GM12878 (cell line): Measurements from ENCODE around the gene VCPKMT. TPM values are rescaled to one million over a fixed set of nuclear protein-coding genes. Genes with fewer than 3 reads are reported as not detected.

Source experiments
- ATAC-seq: fragments of 200-7000 bp; cut with Tn5 transposase; 3 replicates; pipeline ENCODE4 v1.9.1; 2020; ENCODE audit warnings: mild to moderate bottlenecking, moderate library complexity
- BruUV-seq: library from RNA; stranded (reverse); fragments of 400-500 nt; replicated peaks from 2 replicates; lab custom pipeline; 2021; lab: Mats Ljungman, UMichigan
- CTCF ChIA-PET: fragments of 300-600 bp; sonication (Branson Sonifier 250); formaldehyde crosslinking; extraction: SDS; loops from one replicate; lab custom pipeline; 2021; ENCODE audit warnings: inconsistent platforms; lab: Yijun Ruan, JAX
- POLR2A ChIA-PET: fragments of 350-600 bp; formaldehyde crosslinking; extraction: SDS; loops from one replicate; lab custom pipeline; 2021; ENCODE audit warnings: inconsistent platforms; lab: Charles Lee
- RAD21 ChIA-PET: fragments of 300-600 bp; sonication (Branson Sonifier 250); formaldehyde crosslinking; loops from one replicate; lab custom pipeline; 2023; ENCODE audit warnings: antibody characterized with exemption; ENCODE audit not compliant: unreplicated experiment; lab: Charles Lee
- SMC1A ChIA-PET: fragments of 300-600 bp; sonication (Branson Sonifier 250); formaldehyde crosslinking; loops from one replicate; lab custom pipeline; 2023; ENCODE audit not compliant: unreplicated experiment, uncharacterized antibody; lab: Charles Lee
- DNase-seq: peaks from one replicate; pipeline ENCODE4 v3.0.0-alpha.2; 2011; ENCODE audit warnings: low read depth, low spot score
- FAIRE-seq: peaks from 3 replicates; lab custom pipeline; 2011; peaks lifted over from hg19 to GRCh38; lab: Jason Lieb, UNC
- H2AFZ ChIP-seq: 2 replicates; pipeline ENCODE4 v1.6.0; 2011; ENCODE audit warnings: low read depth, low read length, control low read depth; ENCODE audit not compliant: control insufficient read depth
- H3K27ac ChIP-seq: 2 replicates; pipeline ENCODE4 v1.5.1; 2011; ENCODE audit warnings: control low read depth; ENCODE audit not compliant: control insufficient read depth, insufficient read depth
- H3K27me3 ChIP-seq, 2 experiments: replicated peaks in 1 of 2; 2 replicates each; pipeline versions ENCODE4 v1.6.0 to v1.6.1; 2011; ENCODE audit warnings: low read length in 1 of 2; ENCODE audit not compliant: control insufficient read depth in 2 of 2, insufficient read depth in 2 of 2
- H3K36me3 ChIP-seq, 2 experiments: 2 replicates each; pipeline ENCODE4 v1.5.1; 2011; ENCODE audit warnings: low read length in 1 of 2; ENCODE audit not compliant: control insufficient read depth in 2 of 2, insufficient read depth in 2 of 2
- H3K4me1 ChIP-seq: 2 replicates; pipeline ENCODE4 v1.6.1; 2011; ENCODE audit warnings: mild to moderate bottlenecking, low read length, moderate library complexity, mixed read lengths; ENCODE audit not compliant: control insufficient read depth, insufficient read depth
- H3K4me2 ChIP-seq: 2 replicates; pipeline ENCODE4 v1.6.0; 2011; ENCODE audit warnings: control low read depth; ENCODE audit not compliant: control insufficient read depth, insufficient read depth
- H3K4me3 ChIP-seq: fragments of 200-600 bp; sonication (generic); 2 replicates; pipeline ENCODE4 v1.5.1; 2016
- H3K79me2 ChIP-seq: 2 replicates; pipeline ENCODE4 v1.6.0; 2011; ENCODE audit warnings: low read length; ENCODE audit not compliant: control insufficient read depth, insufficient read depth
- H3K9ac ChIP-seq: 2 replicates; pipeline ENCODE4 v1.8.0; 2011; ENCODE audit warnings: low read length, control low read depth, mixed read lengths; ENCODE audit not compliant: control insufficient read depth, insufficient read depth
- H3K9me3 ChIP-seq: replicated peaks from 3 replicates; pipeline ENCODE4 v1.5.1; 2011; ENCODE audit warnings: mild to moderate bottlenecking, low read length; ENCODE audit not compliant: control insufficient read depth, insufficient read depth
- H4K20me1 ChIP-seq: 2 replicates; pipeline ENCODE4 v1.6.0; 2011; ENCODE audit not compliant: control insufficient read depth, insufficient read depth
- TAF1 ChIP-seq: IDR thresholded peaks from 2 replicates; pipeline ENCODE4 v1.6.1; 2011; ENCODE audit warnings: mild to moderate bottlenecking, low read depth, low read length, borderline replicate concordance
- ZNF622 ChIP-seq: fragments of 450-650 bp; IDR thresholded peaks from 2 replicates; pipeline ENCODE4 v1.6.1; 2017; ENCODE audit warnings: mild to moderate bottlenecking, inconsistent platforms
- WGBS: methylation state at CpG from one replicate; pipeline ENCODE4 v1.1.6; 2016; ENCODE audit warnings: low lambda C conversion rate; ENCODE audit not compliant: insufficient replicate concordance, insufficient coverage; ENCODE audit errors: missing lambda C conversion rate; 5-methylcytosine and 5-hydroxymethylcytosine counted together
- in situ Hi-C: fragments of 300-500 bp; cut with MboI; formaldehyde crosslinking; loops from 9 replicates; pipeline ENCODE4 v1.14.3; 2018; ENCODE audit warnings: mixed read lengths
- intact Hi-C: fragments of 100-400 bp; cut with micrococcal nuclease; formaldehyde crosslinking; loops from one replicate; pipeline ENCODE4 v1.14.2; 2022; ENCODE audit not compliant: unreplicated experiment
- polyA plus RNA-seq, 11 experiments: library from polyadenylated mRNA; depleted of rRNA in 4 of 11; unstranded in 6 of 11; stranded (reverse) in 5 of 11; fragments of >200 nt; fragmentation: Nextera tagmentation in 4 of 11; fragmentation: Illumina TruSeq in 1 of 11; extraction: Ambion mirVana in 4 of 11; extraction: Trizol in 1 of 11; gene quantifications; 1 replicate in 1 of 11; 2 replicates in 10 of 11; pipeline versions ENCODE4 v1.2.1 to v1.2.3, GENCODE V29; 2011 to 2016; ENCODE audit warnings: inconsistent platforms in 2 of 11, missing spikeins in 2 of 11, low read depth in 1 of 11
- total RNA-seq, 4 experiments: library from RNA; depleted of rRNA in 3 of 4; stranded (reverse); fragments of >200 nt in 3 of 4; fragmentation: Illumina TruSeq in 1 of 4; extraction: Trizol in 1 of 4; gene quantifications; 2 replicates each; pipeline versions ENCODE4 v1.2.1 to v1.2.3, GENCODE V29; 2013 to 2021
- TF ChIP-seq, protein P1 (sequence below): fragments of 150-350 bp; IDR thresholded peaks from 2 replicates; pipeline ENCODE4 v1.6.1; 2016; ENCODE audit warnings: low read depth, low read length
- TF ChIP-seq, protein P2 (sequence below): fragments of 450-650 bp; conservative IDR thresholded peaks from 2 replicates; pipeline ENCODE4 v1.6.1; 2017; ENCODE audit warnings: mild to moderate bottlenecking, moderate library complexity

VCPKMT gene
- total and polyA plus RNA-seq, 10 of the 15 experiments (the other 5 are each of a cell fraction or from before 2014, with no cell fraction given), result 8.5 to 18.4 (median 12.8) TPM

DNA sequence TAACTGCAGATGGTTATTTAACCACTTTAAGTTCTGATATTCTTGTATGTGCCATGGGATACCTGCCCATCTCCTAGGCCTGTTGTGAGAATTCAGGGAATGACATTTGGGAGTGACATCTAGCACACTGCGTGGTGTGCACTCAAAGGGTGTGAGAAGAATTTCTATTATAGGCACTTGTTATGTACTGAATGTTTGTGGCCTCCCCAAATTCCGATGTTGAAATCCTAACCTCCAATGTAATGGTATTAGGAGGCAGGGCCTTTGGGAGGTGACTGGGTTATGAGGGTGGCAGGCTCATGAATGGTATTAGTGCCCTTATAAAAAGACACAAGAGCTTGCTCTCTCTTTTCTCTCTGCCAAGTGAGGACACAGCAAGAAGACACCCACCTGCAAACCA is 27.6 kb downstream of the VCPKMT start:
- no TSS peak for BruUV-seq
- H3K36me3 ChIP-seq, result no peaks in the 10 kb centered on the region
- ATAC-seq (no peak), DNase-seq (no peak), FAIRE-seq (no peak)
- H4K20me1 ChIP-seq, result no peaks in the 10 kb centered on the region
- ChIA-PET CTCF (interaction anchor here (0.6 to 6.2 kb wide), 12 partner anchors 13 to 236 kb away, joined by 3 to 41 read pairs (median 9); partner anchors contain the start of gene NEMF), RAD21 (interaction anchor here (0.5 to 5.5 kb wide), 10 partner anchors 14 to 236 kb away, joined by 4 to 75 read pairs (median 8); partner anchors contain the start of gene NEMF), SMC1A (interaction anchor here (0.7 to 5.6 kb wide), 16 partner anchors 8 to 236 kb away, joined by 3 to 69 read pairs (median 7); partner anchors contain the start of gene NEMF), POLR2A (interaction anchor here (0.5 to 4.0 kb wide), 7 partner anchors 21 to 230 kb away, joined by 3 to 35 read pairs (median 13); no protein-coding TSS in a partner anchor)
- no peak overlapping the region for H3K4me3 ChIP-seq
- 83% methylated on average over 2 of the region's 2 CpGs for WGBS
- in situ Hi-C loops (no loop called here), intact Hi-C loops (no loop called here)
- no peak overlapping the region for H3K27ac ChIP-seq
- H3K9ac ChIP-seq, result no peak overlapping the region
- H3K4me1 ChIP-seq, result peaks cover 44% of the 10 kb centered on the region
- H2AFZ ChIP-seq, result no peak overlapping the region
- H3K27me3 ChIP-seq, result no peaks in the 10 kb centered on the region
- no peak overlapping the region for H3K4me2 ChIP-seq
- no peaks in the 10 kb centered on the region for H3K9me3 ChIP-seq
- TF ChIP-seq, protein P1, sequence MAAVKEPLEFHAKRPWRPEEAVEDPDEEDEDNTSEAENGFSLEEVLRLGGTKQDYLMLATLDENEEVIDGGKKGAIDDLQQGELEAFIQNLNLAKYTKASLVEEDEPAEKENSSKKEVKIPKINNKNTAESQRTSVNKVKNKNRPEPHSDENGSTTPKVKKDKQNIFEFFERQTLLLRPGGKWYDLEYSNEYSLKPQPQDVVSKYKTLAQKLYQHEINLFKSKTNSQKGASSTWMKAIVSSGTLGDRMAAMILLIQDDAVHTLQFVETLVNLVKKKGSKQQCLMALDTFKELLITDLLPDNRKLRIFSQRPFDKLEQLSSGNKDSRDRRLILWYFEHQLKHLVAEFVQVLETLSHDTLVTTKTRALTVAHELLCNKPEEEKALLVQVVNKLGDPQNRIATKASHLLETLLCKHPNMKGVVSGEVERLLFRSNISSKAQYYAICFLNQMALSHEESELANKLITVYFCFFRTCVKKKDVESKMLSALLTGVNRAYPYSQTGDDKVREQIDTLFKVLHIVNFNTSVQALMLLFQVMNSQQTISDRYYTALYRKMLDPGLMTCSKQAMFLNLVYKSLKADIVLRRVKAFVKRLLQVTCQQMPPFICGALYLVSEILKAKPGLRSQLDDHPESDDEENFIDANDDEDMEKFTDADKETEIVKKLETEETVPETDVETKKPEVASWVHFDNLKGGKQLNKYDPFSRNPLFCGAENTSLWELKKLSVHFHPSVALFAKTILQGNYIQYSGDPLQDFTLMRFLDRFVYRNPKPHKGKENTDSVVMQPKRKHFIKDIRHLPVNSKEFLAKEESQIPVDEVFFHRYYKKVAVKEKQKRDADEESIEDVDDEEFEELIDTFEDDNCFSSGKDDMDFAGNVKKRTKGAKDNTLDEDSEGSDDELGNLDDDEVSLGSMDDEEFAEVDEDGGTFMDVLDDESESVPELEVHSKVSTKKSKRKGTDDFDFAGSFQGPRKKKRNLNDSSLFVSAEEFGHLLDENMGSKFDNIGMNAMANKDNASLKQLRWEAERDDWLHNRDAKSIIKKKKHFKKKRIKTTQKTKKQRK, result no peak
- TF ChIP-seq, protein P2, sequence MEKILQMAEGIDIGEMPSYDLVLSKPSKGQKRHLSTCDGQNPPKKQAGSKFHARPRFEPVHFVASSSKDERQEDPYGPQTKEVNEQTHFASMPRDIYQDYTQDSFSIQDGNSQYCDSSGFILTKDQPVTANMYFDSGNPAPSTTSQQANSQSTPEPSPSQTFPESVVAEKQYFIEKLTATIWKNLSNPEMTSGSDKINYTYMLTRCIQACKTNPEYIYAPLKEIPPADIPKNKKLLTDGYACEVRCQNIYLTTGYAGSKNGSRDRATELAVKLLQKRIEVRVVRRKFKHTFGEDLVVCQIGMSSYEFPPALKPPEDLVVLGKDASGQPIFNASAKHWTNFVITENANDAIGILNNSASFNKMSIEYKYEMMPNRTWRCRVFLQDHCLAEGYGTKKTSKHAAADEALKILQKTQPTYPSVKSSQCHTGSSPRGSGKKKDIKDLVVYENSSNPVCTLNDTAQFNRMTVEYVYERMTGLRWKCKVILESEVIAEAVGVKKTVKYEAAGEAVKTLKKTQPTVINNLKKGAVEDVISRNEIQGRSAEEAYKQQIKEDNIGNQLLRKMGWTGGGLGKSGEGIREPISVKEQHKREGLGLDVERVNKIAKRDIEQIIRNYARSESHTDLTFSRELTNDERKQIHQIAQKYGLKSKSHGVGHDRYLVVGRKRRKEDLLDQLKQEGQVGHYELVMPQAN, result no peak
- TF ChIP-seq ZNF622 (no peak), TAF1 (no peak)
- no peaks in the 10 kb centered on the region; the same call in 1 of the 2 replicates for H3K79me2 ChIP-seq
